GM12878 (cell line): Measurements from ENCODE around the gene CCNI.

Experiments used
- ATF2 ChIP-seq: IDR thresholded peaks from 2 replicates; pipeline ENCODE4 v1.6.1; 2012; ENCODE audit warnings: low read length, inconsistent platforms
- CTCF ChIP-seq, 3 experiments: IDR thresholded peaks in 2 of 3; conservative IDR thresholded peaks in 1 of 3; 2 replicates each; pipeline ENCODE4 v1.5.1; 2011; ENCODE audit warnings: low read depth in 3 of 3, low read length in 3 of 3, mild to moderate bottlenecking in 3 of 3, control low read depth in 2 of 3, moderate library complexity in 2 of 3, inconsistent platforms in 1 of 3, mixed read lengths in 1 of 3; ENCODE audit not compliant: control insufficient read depth in 2 of 3, insufficient read depth in 1 of 3; ENCODE audit errors: extremely low read depth in 1 of 3
- EZH2 ChIP-seq: IDR thresholded peaks from 2 replicates; pipeline ENCODE4 v1.6.1; 2012; ENCODE audit warnings: low read depth, mild to moderate bottlenecking, control low read depth, inconsistent platforms, low read length, borderline replicate concordance; ENCODE audit not compliant: control insufficient read depth
- HDGF ChIP-seq: fragments of 450-650 bp; IDR thresholded peaks from 2 replicates; pipeline ENCODE4 v1.6.1; 2016; ENCODE audit warnings: antibody characterized with exemption
- POLR2AphosphoS5 ChIP-seq: IDR thresholded peaks from 2 replicates; pipeline ENCODE4 v1.6.1; 2011; ENCODE audit warnings: mild to moderate bottlenecking, low read length, inconsistent platforms
- RAD51 ChIP-seq: fragments of 450-650 bp; IDR thresholded peaks from 2 replicates; pipeline ENCODE4 v1.6.1; 2016; ENCODE audit warnings: moderate library complexity, mild to moderate bottlenecking, inconsistent platforms
- SMC3 ChIP-seq: IDR thresholded peaks from 2 replicates; pipeline ENCODE4 v1.6.1; 2011; ENCODE audit warnings: low read length, improper control_type of control experiment, borderline replicate concordance
- SREBF1 ChIP-seq: IDR thresholded peaks from 2 replicates; pipeline ENCODE4 v1.6.1; 2012; ENCODE audit warnings: mild to moderate bottlenecking, low read length
- SUPT20H ChIP-seq: IDR thresholded peaks from 2 replicates; pipeline ENCODE4 v1.6.1; 2011; ENCODE audit warnings: low read depth, mild to moderate bottlenecking, low read length, moderate library complexity, borderline replicate concordance; ENCODE audit not compliant: control insufficient read depth

- TF ChIP-seq EZH2 (no peak), SUPT20H (no peak), RAD51 (no peak), POLR2AphosphoS5 (no peak), HDGF (no peak), CTCF (IDR thresholded peaks at IDR 0.05 in 2 of 3, conservative IDR thresholded peaks at IDR 0.05 in 1 of 3; ENCODE audit: control insufficient read depth in 2 of 3, extremely low read depth in 1 of 3, insufficient read depth in 1 of 3, low read depth in 3 of 3, low read length in 3 of 3) (no peak), SMC3 (no peak), SREBF1 (no peak), ATF2 (no peak)
Observed at GRCh38 chr4:77113069-77113468, 37.3 kb upstream of the CCNI start.
